GM23248 (cell line): ENCODE measurements around the gene SDK2.

Experiments used
- EZH2 ChIP-seq: fragments of 200-600 bp; sonication (generic); IDR thresholded peaks from 2 replicates; pipeline ENCODE4 v1.6.1; 2018; ENCODE audit warnings: antibody characterized with exemption, mild to moderate bottlenecking; ENCODE audit not compliant: insufficient read depth, poor library complexity, severe bottlenecking
- EZH2phosphoT487 ChIP-seq: fragments of 200-600 bp; sonication (generic); IDR thresholded peaks from 2 replicates; pipeline ENCODE4 v1.6.1; 2018; ENCODE audit warnings: antibody characterized with exemption, moderate library complexity, mild to moderate bottlenecking, low read depth; ENCODE audit not compliant: insufficient read depth

- TF ChIP-seq EZH2phosphoT487: no peak
- TF ChIP-seq EZH2: no peak
These were observed 302.2 kb downstream of the SDK2 start for GRCh38 chr17:73342050-73342522.
